ENCODE results near the gene ABCC2. TPM values are rescaled to one million over a fixed set of nuclear protein-coding genes. Genes with fewer than 3 reads are reported as not detected.

The ABCC2 gene
- total and polyA plus RNA-seq, 2 donors from 2014 or later: 2.3 to 15.4 TPM

GRCh38 chr10:99845837-99846382 lies 63.5 kb downstream of the ABCC2 start:
- no peaks in the 10 kb centered on the region for H3K27me3 ChIP-seq (ENCODE audit: control insufficient read depth, insufficient read depth, low read length)
- DNase-seq: peak in 4 of 5 donors; percentile 80 to 95 (median 88)
- FAIRE-seq: peak; percentile 67
- H3K27ac ChIP-seq (ENCODE audit: low read depth in 2 of 2, low read length in 2 of 2): no peak overlapping the region
- peaks cover 0 to 3% (median 3%) of the 10 kb centered on the region in 3 donors for H3K4me1 ChIP-seq (ENCODE audit: control insufficient read depth in 2 of 3, insufficient read depth in 2 of 3, low read depth in 1 of 3, low read length in 3 of 3)
- H3K9me3 ChIP-seq (ENCODE audit: control insufficient read depth in 2 of 3, insufficient read depth in 1 of 3, low read length in 3 of 3): no peaks in the 10 kb centered on the region
- H3K36me3 ChIP-seq (ENCODE audit: control insufficient read depth in 2 of 3, insufficient read depth in 3 of 3, low read length in 3 of 3): peaks cover 0 to 42% (median 11%) of the 10 kb centered on the region in 3 donors
- H3K9ac ChIP-seq (ENCODE audit: low read length in 3 of 3): peak overlapping the region in 2 of 3 donors; percentile 21 to 27
- TF ChIP-seq, protein P1, sequence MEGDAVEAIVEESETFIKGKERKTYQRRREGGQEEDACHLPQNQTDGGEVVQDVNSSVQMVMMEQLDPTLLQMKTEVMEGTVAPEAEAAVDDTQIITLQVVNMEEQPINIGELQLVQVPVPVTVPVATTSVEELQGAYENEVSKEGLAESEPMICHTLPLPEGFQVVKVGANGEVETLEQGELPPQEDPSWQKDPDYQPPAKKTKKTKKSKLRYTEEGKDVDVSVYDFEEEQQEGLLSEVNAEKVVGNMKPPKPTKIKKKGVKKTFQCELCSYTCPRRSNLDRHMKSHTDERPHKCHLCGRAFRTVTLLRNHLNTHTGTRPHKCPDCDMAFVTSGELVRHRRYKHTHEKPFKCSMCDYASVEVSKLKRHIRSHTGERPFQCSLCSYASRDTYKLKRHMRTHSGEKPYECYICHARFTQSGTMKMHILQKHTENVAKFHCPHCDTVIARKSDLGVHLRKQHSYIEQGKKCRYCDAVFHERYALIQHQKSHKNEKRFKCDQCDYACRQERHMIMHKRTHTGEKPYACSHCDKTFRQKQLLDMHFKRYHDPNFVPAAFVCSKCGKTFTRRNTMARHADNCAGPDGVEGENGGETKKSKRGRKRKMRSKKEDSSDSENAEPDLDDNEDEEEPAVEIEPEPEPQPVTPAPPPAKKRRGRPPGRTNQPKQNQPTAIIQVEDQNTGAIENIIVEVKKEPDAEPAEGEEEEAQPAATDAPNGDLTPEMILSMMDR (IDR thresholded peaks at IDR 0.05; ENCODE audit: borderline replicate concordance, extremely low read depth, insufficient read depth): peak; percentile 98
- intact Hi-C loops (cut with DNase I): no loop called here
- H3K4me3 ChIP-seq (ENCODE audit: low read length in 3 of 3): peak overlapping the region; percentile 43 to 53 (median 48)

GRCh38 chr10:99849057-99849456 lies 66.6 kb downstream of the ABCC2 start:
- Histone ChIP-seq H3K36me3 (ENCODE audit: control insufficient read depth in 2 of 3, insufficient read depth in 3 of 3, low read length in 3 of 3) (peaks cover 0 to 38% (median 8%) of the 10 kb centered on the region in 3 donors), H3K4me1 (ENCODE audit: control insufficient read depth in 2 of 3, insufficient read depth in 2 of 3, low read depth in 1 of 3, low read length in 3 of 3) (peaks cover 0 to 3% (median 3%) of the 10 kb centered on the region in 3 donors), H3K9ac (ENCODE audit: low read length in 3 of 3) (no peak overlapping the region), H3K4me3 (ENCODE audit: low read length in 3 of 3) (no peak overlapping the region), H3K27me3 (ENCODE audit: control insufficient read depth, insufficient read depth, low read length) (no peaks in the 10 kb centered on the region), H3K27ac (ENCODE audit: low read depth in 2 of 2, low read length in 2 of 2) (no peak overlapping the region), H3K9me3 (ENCODE audit: control insufficient read depth in 2 of 3, insufficient read depth in 1 of 3, low read length in 3 of 3) (no peaks in the 10 kb centered on the region)
- DNase-seq (no peak), FAIRE-seq (no peak)
- intact Hi-C loops (cut with DNase I): no loop called here
- TF ChIP-seq, protein P1 (IDR thresholded peaks at IDR 0.05; ENCODE audit: borderline replicate concordance, extremely low read depth, insufficient read depth): no peak

DNA sequence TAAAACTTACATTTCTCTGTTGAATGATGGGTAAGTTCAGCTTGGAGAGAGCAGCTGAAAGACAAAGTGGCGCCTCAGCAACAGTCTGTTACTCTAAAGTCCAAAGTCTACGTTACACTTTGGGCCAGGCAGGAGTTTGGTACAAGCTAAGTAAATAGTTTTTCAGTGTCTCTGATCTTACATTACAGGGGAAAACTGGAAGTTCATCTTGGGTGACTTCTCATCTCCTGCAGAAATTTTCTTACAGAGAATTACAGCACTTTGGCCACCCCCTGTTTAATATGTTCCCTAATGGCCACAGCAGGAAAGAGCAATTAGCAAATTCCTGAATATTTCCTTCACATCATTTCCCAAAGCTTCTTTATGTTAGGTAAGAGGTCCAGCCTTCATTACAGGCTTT lies 67.1 kb downstream of the ABCC2 start:
- intact Hi-C loops (cut with DNase I): no loop called here
- no peak overlapping the region for H3K9ac ChIP-seq (ENCODE audit: low read length in 3 of 3)
- H3K4me1 ChIP-seq (ENCODE audit: control insufficient read depth in 2 of 3, insufficient read depth in 2 of 3, low read depth in 1 of 3, low read length in 3 of 3): peaks cover 0 to 3% (median 3%) of the 10 kb centered on the region in 3 donors
- H3K36me3 ChIP-seq (ENCODE audit: control insufficient read depth in 2 of 3, insufficient read depth in 3 of 3, low read length in 3 of 3): peaks cover 0 to 34% (median 7%) of the 10 kb centered on the region in 3 donors
- H3K9me3 ChIP-seq (ENCODE audit: control insufficient read depth in 2 of 3, insufficient read depth in 1 of 3, low read length in 3 of 3): no peaks in the 10 kb centered on the region
- TF ChIP-seq, protein P1 (IDR thresholded peaks at IDR 0.05; ENCODE audit: borderline replicate concordance, extremely low read depth, insufficient read depth): no peak
- H3K4me3 ChIP-seq (ENCODE audit: low read length in 3 of 3): no peak overlapping the region
- no peak overlapping the region for H3K27ac ChIP-seq (ENCODE audit: low read depth in 2 of 2, low read length in 2 of 2)
- DNase-seq (peak in 2 of 5 donors; percentile 13 to 30), FAIRE-seq (no peak)
- no peaks in the 10 kb centered on the region for H3K27me3 ChIP-seq (ENCODE audit: control insufficient read depth, insufficient read depth, low read length)

Measured in kidney (tissue), 14 donors.